ENCODE measurements around the gene COA4.

- no peak for TF ChIP-seq CTCF (IDR thresholded peaks at IDR 0.05)
- no peak for TF ChIP-seq POLR2AphosphoS5 (IDR thresholded peaks at IDR 0.05)
Measured at GRCh38 chr11:73856031-73856567, 20.5 kb downstream of the COA4 start.

All from prostate gland (tissue), 2 donors.